SK-N-MC (cell line): Measurements from ENCODE around the gene PLPP4.

ENCODE experiments used
- EZH2 ChIP-seq: fragments of 200-600 bp; sonication (generic); IDR thresholded peaks from one replicate; pipeline ENCODE4 v1.6.1; 2017; ENCODE audit warnings: antibody characterized with exemption
- POLR2AphosphoS5 ChIP-seq: IDR thresholded peaks from 2 replicates; pipeline ENCODE4 v1.6.1; 2012; ENCODE audit warnings: mild to moderate bottlenecking, low read depth, low read length, borderline replicate concordance

DNA sequence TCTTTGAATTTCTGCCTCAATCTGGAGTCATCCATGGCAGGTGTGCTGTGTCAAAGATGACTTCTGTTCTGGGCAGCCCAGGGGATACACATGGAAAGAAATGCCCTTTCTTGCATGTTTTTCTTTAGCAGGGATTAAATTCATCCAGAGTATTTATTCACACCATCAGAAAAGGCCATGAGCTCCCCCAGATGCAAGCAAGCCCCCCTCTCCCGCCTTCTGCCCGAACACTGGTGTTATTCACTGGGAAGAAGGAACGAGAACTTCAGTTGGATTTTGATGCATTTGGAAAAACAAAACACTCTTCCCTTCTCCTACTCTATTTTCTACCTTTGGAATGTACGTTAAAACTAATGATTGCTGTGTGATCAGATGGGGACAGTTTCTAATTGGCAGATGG is 1.4 kb downstream of the PLPP4 start:
- no peak for TF ChIP-seq EZH2
- no peak for TF ChIP-seq POLR2AphosphoS5
